H1 (cell line): Measurements from ENCODE around the gene GGA2. TPM values are rescaled to one million over a fixed set of nuclear protein-coding genes. Genes with fewer than 3 reads are reported as not detected.
A peak's percentile ranks its signal among the peaks of the same experiment; 100 is the strongest.

Experiments
- CTCF ChIA-PET: fragments of 300-600 bp; sonication (Branson Sonifier 250); formaldehyde crosslinking; loops from one replicate; lab custom pipeline; 2021; ENCODE audit not compliant: partially characterized antibody; lab: Charles Lee
- POLR2A ChIA-PET: fragments of 300-600 bp; sonication (Branson Sonifier 250); formaldehyde crosslinking; loops from one replicate; lab custom pipeline; 2021; ENCODE audit warnings: inconsistent platforms; ENCODE audit not compliant: partially characterized antibody; lab: Charles Lee
- DNase-seq, 2 experiments: peaks; one replicate each; pipeline versions ENCODE4 v3.0.0 to v3.0.0-alpha.2; 2010 to 2022; ENCODE audit warnings: low spot score in 2 of 2, low read depth in 1 of 2, mixed read lengths in 1 of 2
- FAIRE-seq: peaks from 2 replicates; lab custom pipeline; 2011; peaks lifted over from hg19 to GRCh38; lab: Jason Lieb, UNC
- H2AFZ ChIP-seq: 2 replicates; pipeline ENCODE4 v1.8.1; 2012; ENCODE audit warnings: low read length, inconsistent platforms
- H2AK5ac ChIP-seq: 2 replicates; pipeline ENCODE4 v1.6.1; 2013; ENCODE audit warnings: low read depth, low read length
- H2BK120ac ChIP-seq: replicated peaks from 2 replicates; pipeline ENCODE3; 2013; ENCODE audit warnings: low read depth, low read length, inconsistent platforms
- H2BK12ac ChIP-seq: 2 replicates; pipeline ENCODE4 v1.6.1; 2013; ENCODE audit warnings: low read depth, low read length
- H2BK15ac ChIP-seq: 2 replicates; pipeline ENCODE4 v1.6.1; 2013; ENCODE audit warnings: low read length
- H2BK20ac ChIP-seq: 2 replicates; pipeline ENCODE4 v1.6.1; 2013; ENCODE audit warnings: low read length
- H2BK5ac ChIP-seq: 2 replicates; pipeline ENCODE4 v1.6.1; 2013; ENCODE audit warnings: low read depth, low read length
- H3K14ac ChIP-seq: 2 replicates; pipeline ENCODE4 v1.6.1; 2013; ENCODE audit warnings: inconsistent platforms; ENCODE audit not compliant: insufficient read length
- H3K18ac ChIP-seq: 2 replicates; pipeline ENCODE4 v1.6.1; 2013; ENCODE audit warnings: low read length; ENCODE audit errors: extremely low read depth
- H3K23ac ChIP-seq: 2 replicates; pipeline ENCODE4 v1.6.1; 2013; ENCODE audit warnings: inconsistent platforms; ENCODE audit not compliant: insufficient read length
- H3K23me2 ChIP-seq: 2 replicates; pipeline ENCODE4 v1.6.1; 2013; ENCODE audit warnings: low read depth, low read length
- H3K27ac ChIP-seq: 2 replicates; pipeline ENCODE4 v1.6.1; 2011; ENCODE audit warnings: low read depth, low read length, inconsistent platforms
- H3K27me3 ChIP-seq, 4 experiments: replicated peaks in 1 of 4; 1 replicate in 1 of 4; 2 replicates in 3 of 4; pipeline versions ENCODE4 v1.6.1 to v1.8.1; 2011 to 2013; ENCODE audit warnings: low read length in 3 of 4, mild to moderate bottlenecking in 3 of 4, inconsistent platforms in 2 of 4, mixed read lengths in 2 of 4, moderate library complexity in 1 of 4; ENCODE audit not compliant: control insufficient read depth in 3 of 4, insufficient read depth in 3 of 4; ENCODE audit errors: extremely low read depth in 1 of 4
- H3K36me3 ChIP-seq, 4 experiments: 2 replicates each; pipeline versions ENCODE4 v1.6.1 to v1.8.1; 2011 to 2013; ENCODE audit warnings: mild to moderate bottlenecking in 4 of 4, low read length in 3 of 4, moderate library complexity in 2 of 4, control low read depth in 1 of 4, inconsistent platforms in 1 of 4; ENCODE audit not compliant: insufficient read depth in 4 of 4, control insufficient read depth in 2 of 4
- H3K4ac ChIP-seq: replicated peaks from 2 replicates; pipeline ENCODE3; 2013; ENCODE audit warnings: low read length, low read depth, mixed read lengths, inconsistent platforms; ENCODE audit not compliant: insufficient read length
- H3K4me1 ChIP-seq, 4 experiments: replicated peaks in 1 of 4; 1 replicate in 1 of 4; 2 replicates in 3 of 4; pipeline versions ENCODE4 v1.6.1 to v1.8.1; 2011 to 2013; ENCODE audit warnings: low read length in 3 of 4, inconsistent platforms in 2 of 4, mixed read lengths in 1 of 4; ENCODE audit not compliant: insufficient read depth in 4 of 4, control insufficient read depth in 3 of 4
- H3K4me2 ChIP-seq, 2 experiments: 2 replicates each; pipeline versions ENCODE4 v1.6.1 to v1.8.1; 2011 to 2013; ENCODE audit warnings: low read depth in 2 of 2, low read length in 2 of 2, control low read depth in 1 of 2, inconsistent platforms in 1 of 2, mild to moderate bottlenecking in 1 of 2; ENCODE audit not compliant: insufficient read depth in 1 of 2
- H3K4me3 ChIP-seq, 4 experiments: fragments of 200-600, 300-600 bp in 1 of 4; sonication (generic), shearing (Covaris generic), sonication (Bioruptor Twin) in 1 of 4; 2 replicates each; pipeline versions ENCODE4 v1.5.1 to v1.8.1; 2011 to 2016; ENCODE audit warnings: low read length in 4 of 4, low read depth in 3 of 4, control low read depth in 2 of 4, inconsistent platforms in 2 of 4, mild to moderate bottlenecking in 2 of 4, mixed read lengths in 1 of 4, moderate library complexity in 1 of 4; ENCODE audit not compliant: insufficient read depth in 2 of 4; ENCODE audit errors: extremely low read depth in 1 of 4
- H3K56ac ChIP-seq: replicated peaks from 2 replicates; pipeline ENCODE3; 2013; ENCODE audit warnings: low read depth, mild to moderate bottlenecking, mixed read lengths, low read length, inconsistent platforms; ENCODE audit not compliant: insufficient read length
- H3K79me1 ChIP-seq: 2 replicates; pipeline ENCODE4 v1.6.1; 2013; ENCODE audit warnings: low read depth, low read length, control low read depth
- H3K79me2 ChIP-seq, 2 experiments: 2 replicates each; pipeline versions ENCODE4 v1.6.1 to v1.8.1; 2012 to 2013; ENCODE audit warnings: low read length in 2 of 2, mild to moderate bottlenecking in 2 of 2, inconsistent platforms in 1 of 2; ENCODE audit not compliant: insufficient read depth in 2 of 2, control insufficient read depth in 1 of 2
- H3K9ac ChIP-seq, 4 experiments: replicated peaks in 1 of 4; 1 replicate in 1 of 4; 2 replicates in 3 of 4; pipeline versions ENCODE4 v1.6.1 to v1.8.1; 2011 to 2013; ENCODE audit warnings: low read depth in 3 of 4, low read length in 3 of 4, control low read depth in 2 of 4, mild to moderate bottlenecking in 2 of 4, moderate library complexity in 2 of 4, inconsistent platforms in 1 of 4; ENCODE audit errors: extremely low read depth in 1 of 4
- H3K9me3 ChIP-seq, 2 experiments: 2 replicates each; pipeline versions ENCODE4 v1.6.1 to v1.8.1; 2012 to 2013; ENCODE audit warnings: mild to moderate bottlenecking in 2 of 2, moderate library complexity in 2 of 2, control low read depth in 1 of 2, inconsistent platforms in 1 of 2, low read depth in 1 of 2, low read length in 1 of 2, mixed read lengths in 1 of 2; ENCODE audit not compliant: insufficient read depth in 2 of 2
- H4K20me1 ChIP-seq, 2 experiments: replicated peaks in 1 of 2; 2 replicates each; pipeline versions ENCODE3 to v1.8.1; 2011 to 2013; ENCODE audit warnings: inconsistent platforms in 2 of 2, low read length in 2 of 2, mild to moderate bottlenecking in 1 of 2; ENCODE audit not compliant: insufficient read depth in 2 of 2, control insufficient read depth in 1 of 2
- H4K5ac ChIP-seq: 2 replicates; pipeline ENCODE4 v1.6.1; 2013; ENCODE audit warnings: low read length, low read depth, mixed read lengths, inconsistent platforms; ENCODE audit not compliant: insufficient read length
- H4K8ac ChIP-seq: 2 replicates; pipeline ENCODE4 v1.8.0; 2013; ENCODE audit warnings: mild to moderate bottlenecking, moderate library complexity, low read length, inconsistent platforms; ENCODE audit not compliant: insufficient read depth; ENCODE audit errors: extremely low read depth
- H4K91ac ChIP-seq: replicated peaks from 2 replicates; pipeline ENCODE3; 2013; ENCODE audit warnings: low read length, mixed read lengths, inconsistent platforms; ENCODE audit not compliant: insufficient read length
- EGR1 ChIP-seq: IDR thresholded peaks from 2 replicates; pipeline ENCODE4 v1.6.1; 2011; ENCODE audit warnings: low read depth, low read length, borderline replicate concordance
- PHF8 ChIP-seq: fragments of 200-600 bp; sonication (generic); conservative IDR thresholded peaks from 2 replicates; pipeline ENCODE4 v1.7.1; 2012; ENCODE audit warnings: low read depth, mild to moderate bottlenecking, inconsistent platforms, low read length, moderate library complexity
- POLR2AphosphoS5 ChIP-seq: IDR thresholded peaks from 2 replicates; pipeline ENCODE4 v1.6.1; 2011; ENCODE audit warnings: low read depth, low read length
- RNF2 ChIP-seq: fragments of 200-900, 300-1000 bp; sonication (generic); IDR thresholded peaks from 2 replicates; pipeline ENCODE4 v1.7.1; 2016; ENCODE audit warnings: borderline replicate concordance, low read depth, mild to moderate bottlenecking, antibody characterized with exemption, low read length; ENCODE audit not compliant: poor library complexity, severe bottlenecking; ENCODE audit errors: missing control alignments
- SAP30 ChIP-seq: fragments of 300-600 bp; sonication (generic); IDR thresholded peaks from 2 replicates; pipeline ENCODE4 v1.7.1; 2012; ENCODE audit warnings: low read length, moderate library complexity, mild to moderate bottlenecking, inconsistent platforms; ENCODE audit not compliant: insufficient read depth, insufficient replicate concordance
- TAF1 ChIP-seq: IDR thresholded peaks from 2 replicates; pipeline ENCODE4 v1.6.1; 2011; ENCODE audit warnings: mild to moderate bottlenecking, low read depth, low read length
- TEAD4 ChIP-seq: IDR thresholded peaks from 2 replicates; pipeline ENCODE4 v1.6.1; 2012; ENCODE audit warnings: low read depth, low read length, inconsistent platforms, mixed read lengths
- WGBS, 2 experiments: shearing (Covaris generic) in 1 of 2; methylation state at CpG; one replicate each; pipeline versions ENCODE4 v1.1.6 to v1.1.7; 2013 to 2015; ENCODE audit warnings: low lambda C conversion rate in 2 of 2, mixed read lengths in 2 of 2, inconsistent platforms in 1 of 2, low coverage in 1 of 2, missing lambda C conversion rate in 1 of 2; ENCODE audit not compliant: insufficient replicate concordance in 2 of 2, insufficient coverage in 1 of 2, insufficient read length in 1 of 2; ENCODE audit errors: extremely low coverage in 1 of 2, missing lambda C conversion rate in 1 of 2; 5-methylcytosine and 5-hydroxymethylcytosine counted together
- polyA plus RNA-seq, 7 experiments: library from polyadenylated mRNA; depleted of rRNA in 3 of 7; stranded (reverse) in 5 of 7; unstranded in 2 of 7; fragments of >200 nt in 5 of 7; fragments of 200-250 nt in 2 of 7; gene quantifications; 1 replicate in 5 of 7; 2 replicates in 1 of 7; 4 replicates in 1 of 7; pipeline versions ENCODE4 v1.2.1 to v1.2.3, GENCODE V29; 2011 to 2013; ENCODE audit warnings: missing spikeins in 2 of 7, mixed read lengths in 2 of 7
- total RNA-seq: library from RNA; stranded (reverse); fragmentation: NEBNext Ultra II Directional; extraction: Animal tissue kit (Norgen Biotek cat#: 25700); gene quantifications from 2 replicates; pipeline ENCODE4 v1.2.1, GENCODE V29; 2021

The GGA2 gene
- total and polyA plus RNA-seq, 2 of the 8 experiments (the other 6 are each of a cell fraction or from before 2014, with no cell fraction given), result 65.8 to 114 TPM

GRCh38 chr16:23508589-23509440, 1.5 kb downstream of the GGA2 start:
- Histone ChIP-seq H3K36me3 (no peaks in the 10 kb centered on the region; a peak in 1 of 8 replicates), H3K9me3 (no peaks in the 10 kb centered on the region), H3K27ac (no peak overlapping the region), H3K14ac (no peak overlapping the region), H3K4me1 (peaks cover 0 to 9% (median 5%) of the 10 kb centered on the region in 4 experiments; a peak in 5 of 7 replicates), H3K4me2 (peak overlapping the region; percentile 94 to 100), H3K4me3 (peak overlapping the region; percentile 55 to 99 (median 74)), H2BK120ac (no peak overlapping the region), H4K20me1 (peaks cover 25 to 35% of the 10 kb centered on the region in 2 experiments), H2BK12ac (no peak overlapping the region), H3K79me1 (peaks cover 19% of the 10 kb centered on the region), H4K5ac (peak overlapping the region; percentile 13), H3K27me3 (no peaks in the 10 kb centered on the region), H4K91ac (no peak overlapping the region), H3K4ac (no peak overlapping the region), H4K8ac (no peak overlapping the region), H3K23me2 (peaks cover 10% of the 10 kb centered on the region), H3K18ac (peak overlapping the region; percentile 63; the same call in 1 of the 2 replicates), H3K79me2 (peaks cover 47 to 61% of the 10 kb centered on the region in 2 experiments), H2BK5ac (no peak overlapping the region), H3K23ac (no peak overlapping the region), H3K9ac (peak overlapping the region; percentile 0 to 76 (median 32)), H2BK20ac (no peak overlapping the region), H2AFZ (no peak overlapping the region), H2AK5ac (peak overlapping the region; percentile 86; the same call in 1 of the 2 replicates), H3K56ac (peak overlapping the region; percentile 3), H2BK15ac (no peak overlapping the region)
- TF ChIP-seq RNF2 (no peak), EGR1 (no peak), TEAD4 (peak; percentile 68), TAF1 (0 out of 2 replicates have a peak, but pooled peaks have one; percentile 29), POLR2AphosphoS5 (0 out of 2 replicates have a peak, but pooled peaks have one; percentile 16), SAP30 (peak; percentile 63), PHF8 (0 out of 2 replicates have a peak, but pooled peaks have one; percentile 30)
- ChIA-PET POLR2A (interaction anchor here (0.6 to 6.9 kb wide), 17 partner anchors 8 to 185 kb away, joined by 3 to 63 read pairs (median 5); partner anchors contain the start of genes COG7, DCTN5, EARS2 and PALB2), CTCF (interaction anchor here (1.0 to 1.7 kb wide), 2 partner anchors 12 to 22 kb away, joined by 3 to 4 read pairs; no protein-coding TSS in a partner anchor)
- DNase-seq (peak in 1 of 2 experiments; percentile 54), FAIRE-seq (no peak)
- 24% methylated on average over 28 of the region's 28 CpGs; no CpG with 5 or more reads in 1 of the 2 experiments for WGBS, 2 experiments
